NAMALWA (cell line): Measurements from ENCODE around the gene PSENEN.
A peak's percentile ranks its signal among the peaks of the same experiment; 100 is the strongest.
"Not testable (repeated sequence)": the region's sequence is repeated elsewhere in the genome, so short reads cannot be mapped to it uniquely, and the experiment has no call there.

ENCODE experiments used
- DNase-seq: peaks from one replicate; pipeline ENCODE4 v3.0.0-alpha.2; 2015; ENCODE audit warnings: low spot score

The PSENEN gene

GRCh38 chr19:35718345-35719041 lies 27.0 kb upstream of the PSENEN start:
- DNase-seq = peak; percentile 51

- no peak for DNase-seq
Observed at GRCh38 chr19:35719402-35720162, 25.9 kb upstream of the PSENEN start.

GRCh38 chr19:35720163-35720524 lies 25.3 kb upstream of the PSENEN start:
- DNase-seq = no peak

- no peak for DNase-seq
Observed at GRCh38 chr19:35720648-35721047, 24.8 kb upstream of the PSENEN start.

GRCh38 chr19:35721374-35721773 lies 24.1 kb upstream of the PSENEN start:
- no peak for DNase-seq

GRCh38 chr19:35722461-35722860 lies 23.0 kb upstream of the PSENEN start:
- DNase-seq = no peak

- DNase-seq = no peak
Observed at GRCh38 chr19:35722897-35723296, 22.6 kb upstream of the PSENEN start.

- no peak for DNase-seq
Observed at GRCh38 chr19:35723671-35724070, 21.8 kb upstream of the PSENEN start.

- DNase-seq = not testable (repeated sequence)
Observed at GRCh38 chr19:35724132-35724531, 21.3 kb upstream of the PSENEN start.

- DNase-seq = no peak
Observed at GRCh38 chr19:35724560-35724959, 20.9 kb upstream of the PSENEN start.

GRCh38 chr19:35725216-35725861 lies 20.1 kb upstream of the PSENEN start:
- no peak for DNase-seq

GRCh38 chr19:35727053-35727955 lies 18.1 kb upstream of the PSENEN start:
- DNase-seq = no peak

GRCh38 chr19:35727956-35728706 lies 17.3 kb upstream of the PSENEN start:
- DNase-seq = no peak

- no peak for DNase-seq
Observed at GRCh38 chr19:35729021-35729420, 16.4 kb upstream of the PSENEN start.

GRCh38 chr19:35729763-35730162 lies 15.7 kb upstream of the PSENEN start:
- no peak for DNase-seq

GRCh38 chr19:35730326-35730725 lies 15.1 kb upstream of the PSENEN start:
- no peak for DNase-seq

- no peak for DNase-seq
Observed at GRCh38 chr19:35731353-35731752, 14.1 kb upstream of the PSENEN start.

GRCh38 chr19:35731779-35732405 lies 13.6 kb upstream of the PSENEN start:
- no peak for DNase-seq

GRCh38 chr19:35732540-35733179 lies 12.8 kb upstream of the PSENEN start:
- DNase-seq = no peak
